Kidney glomerular epithelial cell (primary cell): ENCODE results near the gene SMIM33.
"Not testable (repeated sequence)": the region's sequence is repeated elsewhere in the genome, so short reads cannot be mapped to it uniquely, and the experiment has no call there.

Experiments
- DNase-seq: peaks from one replicate; lab custom pipeline; 2025; lab: John Stamatoyannopoulos, UW

The SMIM33 gene

GRCh38 chr5:139470821-139471300, at the start of gene SMIM33:
Gene SMIM33, plus strand, starts transcription at chr5:139471004. Its CDS starts 118 bp downstream, at chr5:139471122.
- no peak for DNase-seq

DNA sequence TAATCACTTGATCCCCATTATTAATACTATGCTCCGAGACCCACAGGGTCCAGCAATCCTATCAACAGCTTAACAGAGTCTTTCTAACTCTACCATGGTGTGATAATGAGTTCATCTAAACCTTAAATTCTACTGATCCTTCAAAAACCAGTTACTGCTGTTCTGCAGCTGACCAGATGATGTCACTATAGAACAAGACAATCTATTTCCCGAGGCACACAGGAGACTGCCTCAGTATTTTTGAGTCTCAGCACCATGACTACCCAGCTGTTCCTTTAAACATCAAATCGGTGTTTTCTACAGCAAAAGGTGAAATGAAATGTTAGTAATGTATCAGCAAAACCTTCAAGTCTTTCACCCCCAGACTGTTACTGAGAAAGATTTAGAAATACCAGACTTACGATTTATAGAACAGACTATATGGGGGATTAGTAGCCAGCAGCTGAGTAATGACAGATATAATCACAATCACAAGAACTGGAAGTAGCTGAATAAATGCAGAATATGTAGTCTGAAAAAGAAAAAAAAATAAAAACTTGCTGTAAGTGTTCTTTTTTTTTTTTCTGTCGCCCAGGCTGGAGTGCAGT, 48.4 kb upstream of the SMIM33 start:
- DNase-seq: peak; percentile 64

GRCh38 chr5:139425497-139425896, 45.3 kb upstream of the SMIM33 start:
- DNase-seq: no peak

DNA sequence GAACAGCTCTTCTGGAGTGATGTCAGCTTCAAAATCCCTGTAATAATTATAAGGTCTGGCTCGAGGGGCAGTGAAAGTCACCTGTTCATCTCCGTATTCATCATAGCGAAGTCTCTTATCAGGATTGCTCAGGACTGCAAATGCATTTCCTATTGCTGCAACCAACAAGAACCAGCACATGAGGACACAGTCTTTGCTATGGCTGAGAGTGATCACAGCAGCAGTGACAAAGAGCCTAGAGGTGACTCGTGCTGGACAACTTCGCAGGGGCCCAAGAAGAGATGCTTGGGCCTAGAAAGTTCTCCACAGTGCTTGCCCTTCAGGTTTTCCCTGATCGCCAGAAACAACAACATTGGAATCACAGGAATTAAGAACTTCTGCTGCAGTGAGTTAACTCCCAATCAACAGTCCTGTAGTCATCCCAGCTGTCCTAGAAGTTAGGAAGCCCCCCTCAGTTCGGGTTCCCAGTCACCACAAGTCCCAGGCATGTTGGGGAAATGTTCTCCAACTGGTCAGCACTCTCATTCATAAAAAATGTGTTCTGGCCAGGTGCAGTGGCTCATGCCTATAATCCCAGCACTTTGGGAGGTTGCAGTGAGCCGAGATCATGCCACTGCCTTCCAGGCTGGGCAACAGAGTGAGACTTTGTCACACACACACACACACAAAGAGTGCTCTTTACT, 44.5 kb upstream of the SMIM33 start:
- no peak for DNase-seq

GRCh38 chr5:139430015-139430414, 40.8 kb upstream of the SMIM33 start:
- DNase-seq: no peak

- no peak for DNase-seq
These were observed 39.1 kb upstream of the SMIM33 start for GRCh38 chr5:139431706-139432105.

GRCh38 chr5:139435676-139436075, 35.1 kb upstream of the SMIM33 start:
- no peak for DNase-seq

- DNase-seq: no peak
These were observed 32.1 kb upstream of the SMIM33 start for GRCh38 chr5:139438707-139439012.

DNA sequence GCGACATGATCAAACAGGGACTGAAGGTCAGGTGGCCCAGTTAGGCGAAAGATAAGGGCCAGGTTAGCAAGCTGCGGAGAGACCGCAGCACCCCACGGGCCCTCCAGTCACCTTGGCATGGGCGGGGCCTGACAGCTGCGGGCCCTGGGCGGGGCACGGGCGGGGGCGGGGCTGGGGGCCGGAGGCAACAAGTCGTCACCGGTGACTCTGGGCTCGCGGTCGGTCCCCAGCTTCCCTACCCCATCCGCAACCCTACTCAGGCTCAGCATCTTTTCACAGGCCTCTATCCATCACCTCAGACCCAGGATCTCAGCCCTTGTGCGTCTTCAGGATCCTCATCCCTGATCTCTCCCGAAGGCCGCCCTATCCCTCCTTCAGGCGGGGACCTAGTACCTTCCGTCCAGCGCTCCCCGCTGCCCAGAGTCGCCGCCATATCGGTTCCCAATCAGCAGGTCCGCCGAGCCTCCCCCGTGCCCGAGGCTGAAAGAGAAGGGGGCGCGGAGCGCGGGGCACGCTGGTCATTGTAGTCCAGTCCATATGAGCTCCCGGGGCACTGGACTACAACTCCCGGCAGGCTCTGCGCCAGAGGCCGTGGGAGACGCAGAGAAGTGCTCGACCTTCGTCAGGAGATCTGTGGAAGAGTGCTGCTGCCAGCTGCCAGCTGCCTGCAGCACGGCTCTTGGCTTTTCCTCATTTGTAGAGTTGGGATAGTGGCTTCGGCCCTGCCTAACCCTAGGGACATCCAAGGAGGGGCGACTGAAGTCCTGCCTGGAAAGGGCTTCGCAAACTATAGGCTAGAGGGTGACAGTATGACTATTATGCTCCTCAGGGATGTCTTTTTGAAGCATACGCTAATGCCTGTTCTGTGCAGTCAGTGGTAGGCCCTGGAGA, 31.5 kb upstream of the SMIM33 start, which contains the start of gene DNAJC18:
DNAJC18 (minus strand) TSS at position 513 of the 891 bp plus-strand sequence; CDS start at position 433, 80 bp downstream.
- peak; percentile 80 for DNase-seq

DNA sequence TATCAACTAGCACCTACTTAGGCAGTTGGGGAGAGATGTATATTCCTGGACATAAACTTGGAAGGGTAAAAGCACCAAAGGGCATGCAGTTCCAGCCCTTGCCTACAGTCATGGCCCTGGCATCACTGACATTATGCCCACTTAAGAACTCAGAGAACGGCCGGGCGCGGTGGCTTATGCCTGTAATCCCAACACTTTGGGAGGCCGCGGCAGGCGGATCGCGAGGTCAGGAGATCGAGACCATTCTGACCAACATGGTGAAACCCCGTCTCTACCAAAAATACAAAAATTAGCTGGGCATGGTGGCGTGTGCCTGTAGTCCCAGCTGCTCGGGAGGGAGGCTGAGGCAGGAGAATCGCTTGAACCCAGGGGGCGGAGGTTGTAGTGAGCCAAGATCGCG, 30.4 kb upstream of the SMIM33 start:
- DNase-seq: not testable (repeated sequence)

DNA sequence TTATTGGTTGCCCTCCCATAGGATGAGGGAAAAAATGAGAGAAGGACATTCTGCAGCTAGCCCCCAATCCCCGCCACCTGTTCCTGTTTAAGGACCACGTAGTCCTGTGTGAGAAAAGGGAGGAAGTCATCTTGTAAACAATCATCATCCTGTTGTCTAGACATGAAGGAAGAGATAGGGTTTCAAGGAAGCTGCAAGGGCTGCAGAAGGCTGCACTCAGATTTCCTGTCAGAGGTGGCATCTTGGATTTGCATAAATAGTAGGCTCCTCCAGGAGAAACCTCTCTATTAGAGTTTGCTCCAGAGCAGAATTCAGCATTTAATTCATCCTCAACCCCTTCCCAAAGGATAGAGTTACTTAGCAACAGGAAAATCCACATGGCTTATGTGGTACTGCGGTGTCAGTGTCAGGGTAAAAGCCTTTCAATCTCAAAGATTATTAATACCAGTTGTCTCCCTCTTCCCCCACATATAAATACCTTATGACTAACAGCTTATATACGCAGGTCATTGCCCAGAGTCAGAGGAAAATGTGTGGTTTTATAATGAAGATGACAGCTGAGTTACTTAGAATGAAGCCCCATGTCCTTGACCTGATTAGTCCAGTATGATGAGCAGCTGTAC, 26.9 kb upstream of the SMIM33 start:
- DNase-seq: peak; percentile 11

GRCh38 chr5:139445325-139446170, 25.3 kb upstream of the SMIM33 start:
- no peak for DNase-seq

GRCh38 chr5:139446956-139447779, 23.6 kb upstream of the SMIM33 start:
- DNase-seq: peak; percentile 6

- no peak for DNase-seq
These were observed 19.6 kb upstream of the SMIM33 start for GRCh38 chr5:139451176-139451575.

GRCh38 chr5:139451878-139452660, 18.7 kb upstream of the SMIM33 start:
- no peak for DNase-seq

GRCh38 chr5:139453683-139454567, 16.9 kb upstream of the SMIM33 start:
- no peak for DNase-seq

DNA sequence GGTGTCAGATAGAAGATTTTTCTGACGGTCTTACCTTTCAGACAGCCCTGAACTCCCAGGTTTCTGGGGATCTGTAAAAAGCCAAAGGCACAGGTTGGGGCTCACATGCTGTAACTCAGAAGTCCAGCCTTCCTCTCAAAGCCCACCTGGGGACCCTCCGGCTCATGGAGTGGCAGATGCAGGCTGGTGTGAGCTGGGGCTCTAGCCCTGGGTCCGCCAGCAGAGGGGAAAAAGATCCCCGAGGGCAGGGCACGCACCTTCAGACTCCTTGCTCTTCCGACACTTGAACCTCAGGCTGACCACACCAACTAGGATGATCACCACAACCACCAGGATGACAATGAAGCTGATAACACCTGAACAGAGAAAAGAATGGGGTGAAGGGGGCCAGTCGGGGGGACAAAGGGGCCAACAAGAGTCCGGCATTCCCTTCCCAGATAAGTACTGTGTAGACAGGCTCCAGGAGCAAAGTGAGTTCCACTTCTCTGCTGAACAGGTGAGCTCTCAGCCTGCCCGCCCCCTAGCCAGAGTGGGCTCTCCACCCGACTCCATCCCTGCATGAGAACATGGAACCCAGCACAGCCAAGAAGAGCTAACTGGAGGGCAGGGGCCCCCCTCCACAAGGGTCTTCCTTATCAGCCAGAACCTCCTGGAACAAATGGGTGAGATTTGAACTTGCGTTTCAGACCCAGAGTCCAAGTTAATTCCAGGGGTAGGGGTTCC, 16.1 kb upstream of the SMIM33 start:
- no peak for DNase-seq

DNA sequence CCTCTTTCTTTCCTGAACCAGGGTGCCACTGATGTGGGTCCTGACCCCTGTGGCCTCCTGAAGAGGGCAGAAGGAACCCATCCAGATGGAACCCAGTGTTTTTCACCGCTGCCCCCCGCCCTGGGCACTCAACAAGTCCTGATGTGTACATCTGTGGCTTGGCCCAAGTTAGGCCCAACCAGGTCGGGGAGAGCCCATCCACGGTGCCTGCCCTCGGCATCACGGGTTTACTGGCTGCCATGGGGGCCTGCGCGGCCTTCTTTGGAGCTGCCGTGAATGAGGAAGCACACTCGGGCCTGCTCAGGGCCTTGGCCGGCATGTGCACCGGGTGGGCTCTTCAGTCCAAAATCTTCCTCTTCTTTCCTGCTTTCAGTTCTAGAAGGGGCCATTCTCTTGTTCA, 14.0 kb upstream of the SMIM33 start:
- no peak for DNase-seq
